B cell (primary cell): ENCODE measurements around the gene WDR87. TPM values are rescaled to one million over a fixed set of nuclear protein-coding genes. Genes with fewer than 3 reads are reported as not detected.
A peak's percentile ranks its signal among the peaks of the same experiment; 100 is the strongest.

ENCODE experiments used
- ATAC-seq: fragments of 200-7000 bp; cut with Tn5 transposase; one replicate; pipeline ENCODE4 v1.10.0; 2021; ENCODE audit warnings: low read depth, mild to moderate bottlenecking, moderate number of reproducible peaks, moderate library complexity
- CTCF ChIA-PET: fragments of 350-600 bp; sonication (Branson Sonifier 250); formaldehyde crosslinking; loops from one replicate; lab custom pipeline; 2021; ENCODE audit warnings: antibody characterized with exemption, inconsistent platforms; lab: Charles Lee
- POLR2A ChIA-PET: fragments of 350-600 bp; sonication (Branson Sonifier 250); formaldehyde crosslinking; loops from one replicate; lab custom pipeline; 2021; ENCODE audit warnings: antibody characterized with exemption; lab: Charles Lee
- DNase-seq: peaks from one replicate; pipeline ENCODE4 v3.0.0; 2013
- H2AFZ ChIP-seq: 2 replicates; pipeline ENCODE4 v1.6.1; 2012; ENCODE audit warnings: mild to moderate bottlenecking, low read depth, low read length; ENCODE audit not compliant: insufficient read depth, poor library complexity, severe bottlenecking
- H3K27ac ChIP-seq, 2 donors: 1 replicate in 1 of 2; 2 replicates in 1 of 2; pipeline ENCODE4 v1.5.1; 2012 to 2013; ENCODE audit warnings: low read length in 2 of 2, mild to moderate bottlenecking in 2 of 2, moderate library complexity in 1 of 2
- H3K27me3 ChIP-seq, 4 experiments: fragments of 200-600 bp in 1 of 4; sonication (generic) in 1 of 4; replicated peaks in 1 of 4; 1 replicate in 2 of 4; 2 replicates in 2 of 4; pipeline versions ENCODE4 v1.6.1 to v1.7.0; 2013 to 2016; ENCODE audit warnings: low read length in 3 of 4, mild to moderate bottlenecking in 2 of 4, mixed read lengths in 1 of 4, moderate library complexity in 1 of 4; ENCODE audit not compliant: insufficient read depth in 4 of 4, control insufficient read depth in 3 of 4; ENCODE audit errors: control extremely low read depth in 1 of 4
- H3K36me3 ChIP-seq, 2 experiments: replicated peaks in 1 of 2; 1 replicate in 1 of 2; 2 replicates in 1 of 2; pipeline versions ENCODE4 v1.6.1 to v1.7.1; 2013; ENCODE audit warnings: low read length in 1 of 2; ENCODE audit not compliant: insufficient read depth in 2 of 2, control insufficient read depth in 1 of 2; ENCODE audit errors: control extremely low read depth in 1 of 2, extremely low read depth in 1 of 2
- H3K4me1 ChIP-seq, 2 donors: fragments of 200-600 bp in 1 of 2; sonication (generic) in 1 of 2; 1 replicate in 1 of 2; 2 replicates in 1 of 2; pipeline versions ENCODE4 v1.5.1 to v1.6.1; 2013 to 2017; ENCODE audit warnings: low read length in 2 of 2; ENCODE audit not compliant: control insufficient read depth in 2 of 2, insufficient read depth in 2 of 2
- H3K4me2 ChIP-seq: replicated peaks from 2 replicates; pipeline ENCODE3; 2012; ENCODE audit warnings: mild to moderate bottlenecking, low read depth, low read length; ENCODE audit not compliant: poor library complexity, severe bottlenecking
- H3K4me3 ChIP-seq, 5 experiments: fragments of 200-600 bp in 1 of 5; sonication (generic) in 1 of 5; 1 replicate in 3 of 5; 2 replicates in 2 of 5; pipeline versions ENCODE4 v1.5.1 to v1.7.0; 2011 to 2016; ENCODE audit warnings: low read length in 4 of 5, mild to moderate bottlenecking in 4 of 5, low read depth in 2 of 5, control low read depth in 1 of 5, moderate library complexity in 1 of 5; ENCODE audit not compliant: insufficient read depth in 1 of 5; ENCODE audit errors: control extremely low read depth in 1 of 5, extremely low read depth in 1 of 5
- H3K79me2 ChIP-seq: fragments of 200-600 bp; sonication (generic); one replicate; pipeline ENCODE4 v1.6.0; 2016; ENCODE audit warnings: low read length; ENCODE audit not compliant: control insufficient read depth, insufficient read depth
- H3K9ac ChIP-seq: fragments of 200-600 bp; sonication (generic); 2 replicates; pipeline ENCODE4 v1.6.1; 2017; ENCODE audit warnings: mild to moderate bottlenecking, low read length, moderate library complexity
- H3K9me3 ChIP-seq, 3 donors: one replicate each; pipeline versions ENCODE4 v1.6.1 to v1.7.1; 2013; ENCODE audit warnings: low read length in 2 of 3; ENCODE audit not compliant: control insufficient read depth in 2 of 3, insufficient read depth in 1 of 3; ENCODE audit errors: control extremely low read depth in 1 of 3
- H4K20me1 ChIP-seq: 2 replicates; pipeline ENCODE4 v1.6.0; 2012; ENCODE audit warnings: mild to moderate bottlenecking, low read length; ENCODE audit not compliant: insufficient read depth, control insufficient read depth, poor library complexity, severe bottlenecking
- H3K27ac Mint-ChIP-seq: one replicate; pipeline ENCODE4 v1.8.0; 2021; ENCODE audit warnings: mixed read lengths
- H3K27me3 Mint-ChIP-seq: one replicate; pipeline ENCODE4 v1.8.0; 2021; ENCODE audit warnings: mixed read lengths
- H3K4me1 Mint-ChIP-seq: one replicate; pipeline ENCODE4 v1.8.0; 2021; ENCODE audit warnings: mixed read lengths
- H3K4me3 Mint-ChIP-seq: one replicate; pipeline ENCODE4 v1.8.0; 2021; ENCODE audit warnings: mixed read lengths
- H3K9me3 Mint-ChIP-seq: one replicate; pipeline ENCODE4 v1.8.0; 2022; ENCODE audit warnings: mixed read lengths; ENCODE audit not compliant: insufficient read depth
- EZH2 ChIP-seq: IDR thresholded peaks from 2 replicates; pipeline ENCODE4 v1.6.1; 2012; ENCODE audit warnings: borderline replicate concordance, low read depth, mild to moderate bottlenecking, moderate library complexity, low read length; ENCODE audit not compliant: insufficient read depth, poor library complexity, severe bottlenecking
- WGBS: methylation state at CpG from one replicate; pipeline ENCODE4 v1.1.5; 2013; ENCODE audit warnings: missing lambda C conversion rate; ENCODE audit not compliant: insufficient coverage; 5-methylcytosine and 5-hydroxymethylcytosine counted together
- intact Hi-C: fragments of 100-400 bp; cut with micrococcal nuclease; formaldehyde crosslinking; loops from one replicate; pipeline ENCODE4 v1.10.0; 2022
- polyA minus RNA-seq: library from RNA; depleted of rRNA, polyadenylated mRNA; stranded (reverse); fragments of >200 nt; gene quantifications from 2 replicates; pipeline ENCODE4 v1.2.3, GENCODE V29; 2012
- polyA plus RNA-seq: library from polyadenylated mRNA; depleted of rRNA; stranded (reverse); fragments of >200 nt; gene quantifications from 2 replicates; pipeline ENCODE4 v1.2.3, GENCODE V29; 2012
- total RNA-seq, 2 donors: library from RNA; stranded (reverse); fragments of 120-200 nt in 1 of 2; gene quantifications; 1 replicate in 1 of 2; 2 replicates in 1 of 2; pipeline versions ENCODE4 v1.2.3 to v1.2.4, GENCODE V29; 2013 to 2022
- TF ChIP-seq, protein P1 (sequence below): fragments of 200-600 bp; IDR thresholded peaks from one replicate; pipeline ENCODE4 v1.8.0; 2022; ENCODE audit warnings: antibody characterized with exemption, mild to moderate bottlenecking

The WDR87 gene
- total RNA-seq (0.07 TPM in 1 of 2 replicates, not detected in the other), polyA plus RNA-seq (not detected in 2 replicates), polyA minus RNA-seq (not detected in 2 replicates)
- not detected for total RNA-seq (2013)

DNA sequence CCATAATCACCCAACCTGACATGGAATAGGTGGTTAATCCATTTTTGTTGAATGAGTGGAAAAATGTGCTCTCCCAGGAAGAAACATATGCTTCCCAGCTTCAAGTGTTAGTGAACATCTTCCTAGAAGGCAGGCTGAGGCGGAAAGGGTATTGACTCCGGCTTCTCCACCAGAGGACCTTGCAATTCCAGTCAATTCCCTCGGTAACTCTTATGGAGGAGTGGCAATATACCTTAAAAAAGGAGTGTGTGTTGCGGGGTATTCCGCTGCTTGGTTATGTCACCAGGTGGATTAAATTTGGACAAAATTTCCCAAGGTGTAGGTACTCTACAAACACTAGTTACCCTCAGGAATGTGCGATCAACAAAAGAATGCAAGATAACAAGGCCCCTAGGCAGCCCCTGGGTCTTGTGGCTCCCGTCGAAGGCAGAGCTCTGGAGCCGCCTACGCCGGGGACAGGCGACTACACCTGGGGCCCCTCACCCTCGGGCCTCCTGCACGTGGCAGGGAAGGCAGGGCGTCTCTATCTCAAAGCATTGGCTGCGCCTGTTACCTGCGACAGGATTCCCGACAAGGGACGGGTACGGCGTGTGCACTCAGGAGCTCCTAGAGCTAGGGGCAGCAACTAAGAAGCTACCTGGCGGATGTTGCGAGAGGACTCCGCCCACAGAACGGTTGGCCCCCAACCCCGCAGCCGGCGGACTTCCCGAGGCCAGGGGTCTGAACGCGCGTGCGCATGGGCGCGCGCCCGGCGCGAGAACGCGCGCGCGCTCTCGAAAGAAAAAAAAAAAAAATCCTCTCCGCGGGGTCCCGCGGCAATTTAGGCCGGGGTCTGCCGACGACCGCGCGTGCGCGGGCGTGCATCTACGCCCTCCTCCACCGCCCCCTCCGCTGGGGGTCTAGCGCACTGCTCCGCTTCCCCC lies at the start of gene WDR87:
Gene WDR87, minus strand, starts transcription at position 649 of the 923 bp plus-strand sequence. CDS start 8,355 bp downstream, outside the sequence.
- Mint-ChIP-seq H3K27me3 (no peaks in the 10 kb centered on the region), H3K9me3 (peaks cover 6% of the 10 kb centered on the region), H3K27ac (peak within 1 kb of the TSS; percentile 96), H3K4me1 (peaks cover 50% of the 10 kb centered on the region), H3K4me3 (peak within 1 kb of the TSS; percentile 91)
- ChIA-PET CTCF (interaction anchor here (0.7 to 9.9 kb wide), 27 partner anchors 11 to 468 kb away, joined by 3 to 186 read pairs (median 5); partner anchors contain the start of gene PSMD8), POLR2A (interaction anchor here (0.5 to 4.2 kb wide), 19 partner anchors 9 to 478 kb away, joined by 3 to 46 read pairs (median 5); partner anchors contain the start of genes CATSPERG and SPINT2)
- WGBS: 4% methylated on average over 57 of the region's 63 CpGs
- H3K4me2 ChIP-seq: peak within 1 kb of the TSS; percentile 85
- no peak for TF ChIP-seq EZH2
- TF ChIP-seq, protein P1, sequence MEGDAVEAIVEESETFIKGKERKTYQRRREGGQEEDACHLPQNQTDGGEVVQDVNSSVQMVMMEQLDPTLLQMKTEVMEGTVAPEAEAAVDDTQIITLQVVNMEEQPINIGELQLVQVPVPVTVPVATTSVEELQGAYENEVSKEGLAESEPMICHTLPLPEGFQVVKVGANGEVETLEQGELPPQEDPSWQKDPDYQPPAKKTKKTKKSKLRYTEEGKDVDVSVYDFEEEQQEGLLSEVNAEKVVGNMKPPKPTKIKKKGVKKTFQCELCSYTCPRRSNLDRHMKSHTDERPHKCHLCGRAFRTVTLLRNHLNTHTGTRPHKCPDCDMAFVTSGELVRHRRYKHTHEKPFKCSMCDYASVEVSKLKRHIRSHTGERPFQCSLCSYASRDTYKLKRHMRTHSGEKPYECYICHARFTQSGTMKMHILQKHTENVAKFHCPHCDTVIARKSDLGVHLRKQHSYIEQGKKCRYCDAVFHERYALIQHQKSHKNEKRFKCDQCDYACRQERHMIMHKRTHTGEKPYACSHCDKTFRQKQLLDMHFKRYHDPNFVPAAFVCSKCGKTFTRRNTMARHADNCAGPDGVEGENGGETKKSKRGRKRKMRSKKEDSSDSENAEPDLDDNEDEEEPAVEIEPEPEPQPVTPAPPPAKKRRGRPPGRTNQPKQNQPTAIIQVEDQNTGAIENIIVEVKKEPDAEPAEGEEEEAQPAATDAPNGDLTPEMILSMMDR: no peak
- H3K9ac ChIP-seq: peak within 1 kb of the TSS; percentile 89
- ATAC-seq (peak; percentile 33), DNase-seq (peak; percentile 77)
- peak within 1 kb of the TSS; percentile 68 to 99 (median 94) for H3K4me3 ChIP-seq
- H3K79me2 ChIP-seq: peaks cover 42% of the 10 kb centered on the region
- peaks cover 0 to 8% of the 10 kb centered on the region in 2 experiments for H3K36me3 ChIP-seq
- peaks cover 0 to 4% (median 0%) of the 10 kb centered on the region in 3 donors for H3K9me3 ChIP-seq
- intact Hi-C loops: loop anchor here (2.0 to 10.0 kb wide), 3 partner anchors 73 to 709 kb away; partner anchors contain the start of genes DPF1, EIF3K and MAP4K1
- H3K27me3 ChIP-seq: no peaks in the 10 kb centered on the region
- peaks cover 46 to 54% of the 10 kb centered on the region in 2 donors for H3K4me1 ChIP-seq
- H4K20me1 ChIP-seq: peaks cover 4% of the 10 kb centered on the region
- peak within 1 kb of the TSS; percentile 86 for H2AFZ ChIP-seq
- H3K27ac ChIP-seq: peak within 1 kb of the TSS; percentile 64 to 84
